ENCODE measurements around the gene CYB561D1. TPM values are rescaled to one million over a fixed set of nuclear protein-coding genes. Genes with fewer than 3 reads are reported as not detected.

CYB561D1 gene
- total and polyA plus RNA-seq, 5 donors = 2.8 to 6.6 (median 5.1) TPM

GRCh38 chr1:109491372-109491771 lies 2.5 kb upstream of the CYB561D1 start:
- Histone ChIP-seq H3K4me3 (ENCODE audit: low read length) (no peak overlapping the region), H3K4me1 (ENCODE audit: control insufficient read depth, insufficient read depth, low read length) (peaks cover 4% of the 10 kb centered on the region), H3K27ac (ENCODE audit: low read length) (no peak overlapping the region), H3K9me3 (ENCODE audit: control insufficient read depth, low read length) (no peaks in the 10 kb centered on the region), H3K27me3 (ENCODE audit: control insufficient read depth, insufficient read depth) (no peaks in the 10 kb centered on the region)
- 91% methylated on average over 8 of the region's 8 CpGs for WGBS
- intact Hi-C loops (cut with DNase I) = loop anchor here (2.0 to 5.0 kb wide), 2 partner anchors 41 kb away; no protein-coding TSS in a partner anchor
- DNase-seq = peak in 1 of 3 donors; percentile 50
- no peak for ATAC-seq

GRCh38 chr1:109492779-109493178 lies 1.1 kb upstream of the CYB561D1 start:
- DNase-seq (no peak), ATAC-seq (no peak)
- no peak overlapping the region for H3K4me3 ChIP-seq (ENCODE audit: low read length)
- no peaks in the 10 kb centered on the region for H3K9me3 ChIP-seq (ENCODE audit: control insufficient read depth, low read length)
- 65% methylated on average over 4 of the region's 4 CpGs for WGBS
- peaks cover 4% of the 10 kb centered on the region for H3K4me1 ChIP-seq (ENCODE audit: control insufficient read depth, insufficient read depth, low read length)
- no peak overlapping the region for H3K27ac ChIP-seq (ENCODE audit: low read length)
- no peaks in the 10 kb centered on the region for H3K27me3 ChIP-seq (ENCODE audit: control insufficient read depth, insufficient read depth)
- intact Hi-C loops (cut with DNase I) = loop anchor here in 1 of 4 donors (5.0 kb wide), 1 partner anchor 40 kb away; no protein-coding TSS in a partner anchor

GRCh38 chr1:109493227-109493626 lies 667 bp upstream of the CYB561D1 start:
- Histone ChIP-seq H3K9me3 (ENCODE audit: control insufficient read depth, low read length) (no peaks in the 10 kb centered on the region), H3K27me3 (ENCODE audit: control insufficient read depth, insufficient read depth) (no peaks in the 10 kb centered on the region), H3K4me1 (ENCODE audit: control insufficient read depth, insufficient read depth, low read length) (peaks cover 4% of the 10 kb centered on the region), H3K4me3 (ENCODE audit: low read length) (no peak overlapping the region), H3K27ac (ENCODE audit: low read length) (no peak overlapping the region)
- intact Hi-C loops (cut with DNase I) = loop anchor here in 1 of 4 donors (5.0 kb wide), 1 partner anchor 39 kb away; no protein-coding TSS in a partner anchor
- DNase-seq = peak in 1 of 3 donors; percentile 40
- WGBS = 62% methylated on average over 4 of the region's 4 CpGs
- no peak for ATAC-seq

DNA sequence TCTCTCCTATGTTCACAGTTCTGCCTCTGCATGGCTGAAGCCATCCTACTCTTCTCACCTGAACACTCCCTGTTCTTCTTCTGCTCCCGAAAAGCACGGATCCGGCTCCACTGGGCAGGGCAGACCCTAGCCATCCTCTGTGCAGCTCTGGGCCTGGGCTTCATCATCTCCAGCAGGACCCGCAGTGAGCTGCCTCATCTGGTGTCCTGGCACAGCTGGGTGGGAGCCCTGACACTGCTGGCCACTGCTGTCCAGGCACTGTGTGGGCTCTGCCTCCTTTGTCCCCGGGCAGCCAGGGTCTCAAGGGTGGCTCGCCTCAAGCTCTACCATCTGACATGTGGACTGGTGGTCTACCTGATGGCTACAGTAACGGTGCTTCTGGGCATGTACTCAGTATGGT lies 1.8 kb downstream of the CYB561D1 start:
- Histone ChIP-seq H3K27ac (ENCODE audit: low read length) (no peak overlapping the region), H3K27me3 (ENCODE audit: control insufficient read depth, insufficient read depth) (no peaks in the 10 kb centered on the region), H3K4me3 (ENCODE audit: low read length) (no peak overlapping the region), H3K9me3 (ENCODE audit: control insufficient read depth, low read length) (no peaks in the 10 kb centered on the region), H3K4me1 (ENCODE audit: control insufficient read depth, insufficient read depth, low read length) (peaks cover 4% of the 10 kb centered on the region)
- intact Hi-C loops (cut with DNase I) = loop anchor here in 1 of 4 donors (2.0 kb wide), 1 partner anchor 31 kb away; no protein-coding TSS in a partner anchor
- ATAC-seq (no peak), DNase-seq (no peak)
- 95% methylated on average over 7 of the region's 7 CpGs for WGBS

- DNase-seq (no peak), ATAC-seq (no peak)
- H3K9me3 ChIP-seq (ENCODE audit: control insufficient read depth, low read length) = no peaks in the 10 kb centered on the region
- intact Hi-C loops (cut with DNase I) = loop anchor here in 2 of 4 donors (2.0 kb wide), 2 partner anchors 29 to 35 kb away; no protein-coding TSS in a partner anchor
- no peaks in the 10 kb centered on the region for H3K4me1 ChIP-seq (ENCODE audit: control insufficient read depth, insufficient read depth, low read length)
- no peak overlapping the region for H3K27ac ChIP-seq (ENCODE audit: low read length)
- no peaks in the 10 kb centered on the region for H3K27me3 ChIP-seq (ENCODE audit: control insufficient read depth, insufficient read depth)
- 62% methylated on average over 9 of the region's 9 CpGs for WGBS
- no peak overlapping the region for H3K4me3 ChIP-seq (ENCODE audit: low read length)
Measured at GRCh38 chr1:109497449-109498160, 3.7 kb downstream of the CYB561D1 start.

- intact Hi-C loops (cut with DNase I) = loop anchor here in 1 of 4 donors (2.0 kb wide), 1 partner anchor 35 kb away; no protein-coding TSS in a partner anchor
- H3K4me1 ChIP-seq (ENCODE audit: control insufficient read depth, insufficient read depth, low read length) = no peaks in the 10 kb centered on the region
- WGBS = 75% methylated on average over 12 of the region's 12 CpGs
Measured at GRCh38 chr1:109498161-109498801, 4.4 kb downstream of the CYB561D1 start.

DNA sequence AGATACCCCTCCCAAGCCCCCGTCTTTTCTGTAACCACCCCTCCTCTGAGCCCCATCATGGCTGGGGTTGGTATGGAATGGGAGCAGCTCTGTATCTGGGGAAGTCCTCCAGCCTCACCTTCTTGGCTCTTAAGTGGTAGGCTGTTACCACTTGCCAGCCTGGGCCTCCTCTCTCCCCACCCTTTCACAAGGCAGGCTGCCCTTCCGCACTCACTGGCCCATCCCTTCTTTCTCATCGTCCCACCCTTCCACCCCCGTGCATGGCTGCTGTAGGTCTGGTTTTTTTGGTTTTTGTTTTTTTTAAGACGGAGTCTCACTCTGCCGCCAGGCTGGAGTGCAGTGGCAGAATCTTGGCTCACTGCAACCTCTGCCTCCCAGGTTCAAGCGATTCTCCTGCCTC lies 5.2 kb downstream of the CYB561D1 start:
- no peak overlapping the region for H3K27ac ChIP-seq (ENCODE audit: low read length)
- no peak for ATAC-seq

More at GRCh38 chr1:109498161-109498801, 4.4 kb downstream of the CYB561D1 start:
- Histone ChIP-seq H3K4me3 (ENCODE audit: low read length) (no peak overlapping the region), H3K27ac (ENCODE audit: low read length) (no peak overlapping the region), H3K9me3 (ENCODE audit: control insufficient read depth, low read length) (no peaks in the 10 kb centered on the region), H3K27me3 (ENCODE audit: control insufficient read depth, insufficient read depth) (no peaks in the 10 kb centered on the region)
- DNase-seq (peak in 1 of 3 donors; percentile 51), ATAC-seq (no peak)

GRCh38 chr1:109499661-109500536 lies 6.0 kb downstream of the CYB561D1 start:
- WGBS = 71% methylated on average over 4 of the region's 4 CpGs
- Histone ChIP-seq H3K4me1 (ENCODE audit: control insufficient read depth, insufficient read depth, low read length) (no peaks in the 10 kb centered on the region), H3K27ac (ENCODE audit: low read length) (no peak overlapping the region)

More for the DNA sequence above, 5.2 kb downstream of the CYB561D1 start:
- no peak for DNase-seq
- Histone ChIP-seq H3K4me1 (ENCODE audit: control insufficient read depth, insufficient read depth, low read length) (no peaks in the 10 kb centered on the region), H3K27me3 (ENCODE audit: control insufficient read depth, insufficient read depth) (no peaks in the 10 kb centered on the region), H3K4me3 (ENCODE audit: low read length) (no peak overlapping the region), H3K9me3 (ENCODE audit: control insufficient read depth, low read length) (no peaks in the 10 kb centered on the region)
- 82% methylated on average over 7 of the region's 7 CpGs for WGBS
- intact Hi-C loops (cut with DNase I) = loop anchor here in 1 of 4 donors (2.0 kb wide), 1 partner anchor 34 kb away; no protein-coding TSS in a partner anchor

DNA sequence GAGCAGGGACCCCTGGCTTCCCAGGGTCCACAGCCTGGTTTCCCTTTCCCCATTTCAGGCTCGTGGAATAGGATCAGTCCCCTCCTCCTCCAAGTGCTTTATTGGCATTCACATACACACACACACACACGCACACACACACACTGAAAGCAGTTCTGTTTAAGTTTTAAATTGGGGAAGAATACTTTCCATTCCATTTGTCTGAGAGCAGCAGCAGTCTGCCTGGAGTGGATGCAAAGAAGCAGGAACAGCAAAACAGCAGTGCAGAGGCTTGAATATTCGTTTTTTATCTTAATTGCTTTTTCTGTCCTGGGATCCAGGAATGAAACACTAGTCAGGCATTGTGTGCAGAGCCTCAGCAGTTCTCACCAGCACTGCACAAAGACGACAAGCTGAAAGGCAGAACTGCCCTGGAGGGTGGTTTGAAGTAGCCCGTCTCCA lies 7.1 kb downstream of the CYB561D1 start:
- Histone ChIP-seq H3K4me3 (ENCODE audit: low read length) (no peak overlapping the region), H3K9me3 (ENCODE audit: control insufficient read depth, low read length) (no peaks in the 10 kb centered on the region), H3K27ac (ENCODE audit: low read length) (no peak overlapping the region), H3K4me1 (ENCODE audit: control insufficient read depth, insufficient read depth, low read length) (no peaks in the 10 kb centered on the region), H3K27me3 (ENCODE audit: control insufficient read depth, insufficient read depth) (no peaks in the 10 kb centered on the region)
- ATAC-seq = no peak
- WGBS = 38% methylated on average over 5 of the region's 5 CpGs
- DNase-seq = no peak
- intact Hi-C loops (cut with DNase I) = no loop called here

More at GRCh38 chr1:109499661-109500536, 6.0 kb downstream of the CYB561D1 start:
- peak in 1 of 2 donors; percentile 7 for ATAC-seq
- no peaks in the 10 kb centered on the region for H3K27me3 ChIP-seq (ENCODE audit: control insufficient read depth, insufficient read depth)
- H3K9me3 ChIP-seq (ENCODE audit: control insufficient read depth, low read length) = no peaks in the 10 kb centered on the region
- H3K4me3 ChIP-seq (ENCODE audit: low read length) = no peak overlapping the region
- DNase-seq = peak in 1 of 3 donors; percentile 62
- intact Hi-C loops (cut with DNase I) = loop anchor here in 1 of 4 donors (2.0 kb wide), 1 partner anchor 33 kb away; no protein-coding TSS in a partner anchor

GRCh38 chr1:109501644-109502363 lies 7.9 kb downstream of the CYB561D1 start:
- Histone ChIP-seq H3K27me3 (ENCODE audit: control insufficient read depth, insufficient read depth) (no peaks in the 10 kb centered on the region), H3K4me1 (ENCODE audit: control insufficient read depth, insufficient read depth, low read length) (no peaks in the 10 kb centered on the region), H3K9me3 (ENCODE audit: control insufficient read depth, low read length) (no peaks in the 10 kb centered on the region), H3K4me3 (ENCODE audit: low read length) (no peak overlapping the region), H3K27ac (ENCODE audit: low read length) (no peak overlapping the region)
- ATAC-seq (no peak), DNase-seq (no peak)
- intact Hi-C loops (cut with DNase I) = no loop called here
- 74% methylated on average over 5 of the region's 5 CpGs for WGBS

All from right cardiac atrium (tissue), 5 donors.